K562 (cell line): Measurements from ENCODE around the gene KMT5B. TPM values are rescaled to one million over a fixed set of nuclear protein-coding genes. Genes with fewer than 3 reads are reported as not detected.

ENCODE experiments used
- ATAC-seq: fragments of 200-7000 bp; cut with Tn5 transposase; 3 replicates; pipeline ENCODE4 v1.9.1; 2020; ENCODE audit warnings: moderate library complexity
- BruUV-seq: library from RNA; stranded (reverse); fragments of 400-500 nt; replicated peaks from 2 replicates; lab custom pipeline; 2021; lab: Mats Ljungman, UMichigan
- CTCF ChIA-PET: fragments of 300-600 bp; formaldehyde crosslinking; extraction: SDS; loops from one replicate; lab custom pipeline; 2021; ENCODE audit warnings: low intra/inter-chr PET ratio; lab: Yijun Ruan, JAX
- POLR2A ChIA-PET: fragments of 300-600, 350-650 bp; sonication (Branson Sonifier 250); formaldehyde crosslinking; extraction: SDS; loops from one replicate; lab custom pipeline; 2021; ENCODE audit warnings: antibody characterized with exemption, inconsistent platforms; lab: Yijun Ruan, JAX
- DNase-seq, 4 experiments: peaks; one replicate each; pipeline versions ENCODE4 v3.0.0 to v3.0.0-alpha.2; 2011 to 2018; ENCODE audit warnings: low spot score in 3 of 4, mixed read lengths in 3 of 4; ENCODE audit errors: extremely low read depth in 1 of 4
- FAIRE-seq: peaks from 2 replicates; lab custom pipeline; 2011; peaks lifted over from hg19 to GRCh38; lab: Jason Lieb, UNC
- H2AFZ ChIP-seq: 2 replicates; pipeline ENCODE4 v1.6.0; 2011; ENCODE audit warnings: low read depth, low read length, control low read depth, inconsistent platforms
- H3K27ac ChIP-seq: fragments of 200-600 bp; 3 replicates; pipeline ENCODE4 v1.8.0; 2011; ENCODE audit warnings: low read depth, mild to moderate bottlenecking, control low read depth, inconsistent platforms, low read length, moderate library complexity, mixed read lengths; ENCODE audit errors: extremely low read depth
- H3K27me3 ChIP-seq, 2 experiments: fragments of 300-600 bp in 1 of 2; 2 replicates in 1 of 2; 3 replicates in 1 of 2; pipeline versions ENCODE4 v1.6.0 to v1.8.0; 2011; ENCODE audit warnings: inconsistent platforms in 2 of 2, low read length in 2 of 2, mild to moderate bottlenecking in 1 of 2, mixed read lengths in 1 of 2, moderate library complexity in 1 of 2; ENCODE audit not compliant: control insufficient read depth in 2 of 2, insufficient read depth in 2 of 2
- H3K36me3 ChIP-seq: fragments of 300-600 bp; 3 replicates; pipeline ENCODE4 v1.8.0; 2011; ENCODE audit warnings: mild to moderate bottlenecking, low read length, inconsistent platforms; ENCODE audit not compliant: control insufficient read depth, insufficient read depth
- H3K4me1 ChIP-seq, 2 experiments: fragments of 200-600 bp in 1 of 2; replicated peaks in 1 of 2; 2 replicates in 1 of 2; 3 replicates in 1 of 2; pipeline versions ENCODE4 v1.5.1 to v1.8.0; 2011; ENCODE audit warnings: inconsistent platforms in 2 of 2, low read length in 2 of 2, mild to moderate bottlenecking in 1 of 2, mixed read lengths in 1 of 2, moderate library complexity in 1 of 2; ENCODE audit not compliant: control insufficient read depth in 2 of 2, insufficient read depth in 2 of 2
- H3K4me2 ChIP-seq: 2 replicates; pipeline ENCODE4 v1.6.1; 2011; ENCODE audit warnings: low read length, control low read depth, inconsistent platforms, mixed read lengths; ENCODE audit not compliant: insufficient read depth
- H3K4me3 ChIP-seq: fragments of 200-600 bp; sonication (generic), shearing (Covaris generic); 2 replicates; pipeline ENCODE4 v1.5.1; 2016; ENCODE audit warnings: control low read depth, inconsistent platforms
- H3K79me2 ChIP-seq: fragments of 200-600 bp; 3 replicates; pipeline ENCODE4 v1.8.0; 2011; ENCODE audit warnings: low read length, inconsistent platforms; ENCODE audit not compliant: control insufficient read depth, insufficient read depth
- H3K9ac ChIP-seq, 2 experiments: 2 replicates each; pipeline versions ENCODE4 v1.6.0 to v1.6.1; 2011; ENCODE audit warnings: low read depth in 2 of 2, low read length in 2 of 2, control low read depth in 1 of 2, inconsistent platforms in 1 of 2, mild to moderate bottlenecking in 1 of 2, mixed read lengths in 1 of 2; ENCODE audit not compliant: insufficient read depth in 1 of 2
- H3K9me1 ChIP-seq: one replicate; pipeline ENCODE4 v1.6.0; 2011; ENCODE audit warnings: inconsistent platforms, mild to moderate bottlenecking, low read length, moderate library complexity; ENCODE audit not compliant: control insufficient read depth, insufficient read depth
- H3K9me3 ChIP-seq: replicated peaks from 2 replicates; pipeline ENCODE4 v1.5.1; 2011; ENCODE audit warnings: low read depth, low read length, inconsistent platforms; ENCODE audit not compliant: control insufficient read depth, insufficient read depth
- H4K20me1 ChIP-seq: replicated peaks from 2 replicates; pipeline ENCODE4 v1.6.1; 2011; ENCODE audit warnings: low read length, inconsistent platforms, mixed read lengths; ENCODE audit not compliant: control insufficient read depth, insufficient read depth
- CSDE1 ChIP-seq, 2 experiments: fragments of 450-650 bp; IDR thresholded peaks; 2 replicates each; pipeline ENCODE4 v1.6.1; 2016; ENCODE audit warnings: mild to moderate bottlenecking in 1 of 2
- DACH1 ChIP-seq: fragments of 450-650 bp; IDR thresholded peaks from 2 replicates; pipeline ENCODE4 v1.6.1; 2018; ENCODE audit not compliant: partially characterized antibody
- DPF2 ChIP-seq: fragments of 450-650 bp; IDR thresholded peaks from 2 replicates; pipeline ENCODE4 v1.6.1; 2016
- SAFB ChIP-seq: fragments of 200-400 bp; formaldehyde crosslinking; IDR thresholded peaks from 2 replicates; pipeline ENCODE4 v1.6.1; 2017; ENCODE audit warnings: low read depth, low read length, borderline replicate concordance
- SIRT6 ChIP-seq: IDR thresholded peaks from one replicate; pipeline ENCODE4 v1.6.1; 2012; ENCODE audit warnings: low read depth, mild to moderate bottlenecking, control low read depth, inconsistent platforms, low read length, moderate library complexity
- ZFP1 ChIP-seq: fragments of 450-650 bp; formaldehyde crosslinking; IDR thresholded peaks from 2 replicates; pipeline ENCODE4 v1.4.0; 2020; ENCODE audit warnings: mild to moderate bottlenecking, mixed read lengths
- ZNF507 ChIP-seq: conservative IDR thresholded peaks from 2 replicates; pipeline ENCODE4 v1.6.1; 2017; ENCODE audit warnings: missing genetic modification characterization, missing compliant biosample characterization
- ZNF583 ChIP-seq: fragments of 250-450 bp; sonication (Bioruptor Pico); IDR thresholded peaks from 2 replicates; pipeline ENCODE4 v1.4.0; 2020
- WGBS: fragments of 100-300 bp; shearing (Covaris generic); methylation state at CpG from one replicate; pipeline ENCODE4 v1.1.6; 2016; ENCODE audit warnings: low coverage, mixed read lengths; ENCODE audit not compliant: insufficient coverage; ENCODE audit errors: missing lambda C conversion rate; 5-methylcytosine and 5-hydroxymethylcytosine counted together
- in situ Hi-C: fragments of 300-500 bp; cut with MboI; formaldehyde crosslinking; loops from 4 replicates; pipeline ENCODE4 v1.15.0; 2018; ENCODE audit warnings: inconsistent platforms, mixed read lengths
- intact Hi-C: fragments of 100-400 bp; cut with micrococcal nuclease; formaldehyde crosslinking; loops from 2 replicates; pipeline ENCODE4 v1.14.2; 2022
- polyA plus RNA-seq, 8 experiments: library from polyadenylated mRNA; depleted of rRNA in 4 of 8; stranded (reverse) in 5 of 8; unstranded in 3 of 8; fragments of >200 nt; fragmentation: Nextera tagmentation in 2 of 8; fragmentation: Illumina TruSeq in 1 of 8; extraction: Ambion mirVana in 2 of 8; extraction: Trizol in 1 of 8; gene quantifications; 2 replicates each; pipeline versions ENCODE4 v1.2.1 to v1.2.3, GENCODE V29; 2011 to 2014; ENCODE audit warnings: inconsistent platforms in 1 of 8, missing spikeins in 1 of 8
- total RNA-seq, 7 experiments: library from RNA; depleted of rRNA in 6 of 7; stranded (reverse); fragments of >200 nt in 6 of 7; fragmentation: Illumina TruSeq in 2 of 7; extraction: Trizol in 2 of 7; gene quantifications; 2 replicates each; pipeline versions ENCODE4 v1.2.1 to v1.2.3, GENCODE V29; 2011 to 2021; ENCODE audit warnings: low replicate concordance in 1 of 7
- TF ChIP-seq, protein P1 (sequence below): fragments of 250-450 bp; sonication (Bioruptor Pico); IDR thresholded peaks from 2 replicates; pipeline ENCODE4 v1.8.0; 2022; ENCODE audit warnings: moderate library complexity, mild to moderate bottlenecking, inconsistent platforms
- TF ChIP-seq, protein P2 (sequence below): sonication (generic); formaldehyde crosslinking; IDR thresholded peaks from 2 replicates; pipeline ENCODE4 v1.5.0; 2020; ENCODE audit warnings: missing genetic modification reagents

The KMT5B gene
- total and polyA plus RNA-seq, 9 of the 15 experiments (the other 6 are each of a cell fraction or from before 2014, with no cell fraction given), result 7.3 to 27.3 (median 20.9) TPM

DNA sequence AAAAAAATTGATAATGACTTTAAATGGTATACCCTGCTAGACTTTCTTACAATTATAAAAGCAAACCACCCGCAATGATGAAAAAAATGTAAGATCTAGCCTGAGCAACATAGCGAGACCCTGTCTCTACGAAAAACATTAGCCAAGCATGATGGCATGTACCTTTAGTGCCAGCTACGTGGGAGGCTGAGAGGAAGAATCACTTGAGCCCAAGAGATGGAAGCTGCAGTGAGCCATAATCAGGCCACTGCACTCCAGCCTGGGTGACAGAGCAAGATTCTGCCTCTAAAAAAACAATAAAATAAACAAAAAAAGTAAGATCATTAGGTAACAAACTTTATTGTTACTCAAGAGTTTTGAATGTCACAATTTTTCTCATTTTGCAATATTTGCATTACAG lies 39.2 kb downstream of the KMT5B start:
- H3K4me2 ChIP-seq, result no peak overlapping the region
- no peaks in the 10 kb centered on the region for H4K20me1 ChIP-seq
- no TSS peak for BruUV-seq
- no peak overlapping the region for H3K27ac ChIP-seq
- H3K79me2 ChIP-seq, result no peaks in the 10 kb centered on the region
- no peaks in the 10 kb centered on the region for H3K9me1 ChIP-seq
- intact Hi-C loops, result no loop called here
- H3K27me3 ChIP-seq, result no peaks in the 10 kb centered on the region
- WGBS, result 91% methylated on average over 4 of the region's 4 CpGs
- no peak for DNase-seq
- no peak overlapping the region for H2AFZ ChIP-seq
- ChIA-PET POLR2A (interaction anchor here (0.9 to 1.2 kb wide), 2 partner anchors 9 to 17 kb away, joined by 3 read pairs; no protein-coding TSS in a partner anchor), CTCF (no interaction called here)
- no peaks in the 10 kb centered on the region for H3K9me3 ChIP-seq
- H3K36me3 ChIP-seq, result peaks cover 51% of the 10 kb centered on the region
- in situ Hi-C loops, result no loop called here
- no peak overlapping the region for H3K4me3 ChIP-seq
- TF ChIP-seq SIRT6 (no peak), ZNF583 (CRISPR knock-in tag) (no peak), DPF2 (no peak), ZNF507 (tag) (no peak), ZFP1 (CRISPR knock-in tag) (no peak), CSDE1 (IDR thresholded peaks at IDR 0.05) (no peak), DACH1 (no peak), SAFB (no peak)
- TF ChIP-seq, protein P1, sequence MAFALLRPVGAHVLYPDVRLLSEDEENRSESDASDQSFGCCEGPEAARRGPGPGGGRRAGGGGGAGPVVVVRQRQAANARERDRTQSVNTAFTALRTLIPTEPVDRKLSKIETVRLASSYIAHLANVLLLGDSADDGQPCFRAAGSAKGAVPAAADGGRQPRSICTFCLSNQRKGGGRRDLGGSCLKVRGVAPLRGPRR (CRISPR knock-in tag), result no peak
- TF ChIP-seq, protein P2, sequence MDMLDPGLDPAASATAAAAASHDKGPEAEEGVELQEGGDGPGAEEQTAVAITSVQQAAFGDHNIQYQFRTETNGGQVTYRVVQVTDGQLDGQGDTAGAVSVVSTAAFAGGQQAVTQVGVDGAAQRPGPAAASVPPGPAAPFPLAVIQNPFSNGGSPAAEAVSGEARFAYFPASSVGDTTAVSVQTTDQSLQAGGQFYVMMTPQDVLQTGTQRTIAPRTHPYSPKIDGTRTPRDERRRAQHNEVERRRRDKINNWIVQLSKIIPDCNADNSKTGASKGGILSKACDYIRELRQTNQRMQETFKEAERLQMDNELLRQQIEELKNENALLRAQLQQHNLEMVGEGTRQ (CRISPR knock-in tag), result no peak
- no peak overlapping the region for H3K9ac ChIP-seq
- H3K4me1 ChIP-seq, result no peaks in the 10 kb centered on the region
- no peak for FAIRE-seq
- ATAC-seq, result no peak
